ENCODE data around the gene GADL1.

Gene GADL1

DNA sequence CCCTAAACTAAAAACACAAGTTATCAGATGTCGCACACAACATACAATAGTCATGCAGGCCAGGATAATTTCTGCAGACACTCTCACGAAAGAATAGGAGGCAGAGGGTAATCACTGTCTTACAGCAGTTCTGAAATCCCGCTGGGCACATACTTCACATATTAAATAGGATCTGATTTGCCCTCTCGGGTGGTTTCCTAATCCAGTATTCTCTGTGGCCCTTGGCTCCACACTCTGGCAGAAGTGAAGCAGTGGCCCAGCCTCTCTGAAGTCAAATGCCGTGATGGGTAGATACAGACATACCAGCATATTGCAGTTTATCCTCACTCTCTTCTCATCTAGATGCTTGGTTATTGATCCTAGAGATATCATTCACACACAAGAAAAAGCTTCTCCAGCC is 19.0 kb downstream of the GADL1 start:
- no peak for DNase-seq

GRCh38 chr3:30873671-30874070 is 20.8 kb downstream of the GADL1 start:
- no peak for DNase-seq

- DNase-seq, result no peak
Observed at GRCh38 chr3:30872879-30873278, 21.6 kb downstream of the GADL1 start.

DNA sequence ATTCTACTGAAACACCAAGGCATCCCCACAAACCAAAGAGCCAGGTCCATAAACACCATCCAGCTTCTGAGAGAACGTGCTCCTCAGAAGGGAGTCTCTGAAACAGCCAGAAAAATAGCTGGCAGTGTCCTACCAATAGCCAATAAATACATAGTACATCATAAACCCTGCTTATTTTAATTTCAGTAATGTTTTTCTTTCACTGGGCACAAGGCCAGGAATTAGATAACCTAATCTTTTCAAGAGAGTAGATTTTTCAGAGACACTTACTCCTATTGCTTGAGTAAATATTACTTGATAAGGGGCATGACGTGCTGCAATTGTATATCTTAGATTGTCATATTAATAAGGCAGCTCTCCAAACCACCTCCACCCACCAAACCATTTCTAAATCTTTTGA is 22.7 kb downstream of the GADL1 start:
- DNase-seq, result no peak

- DNase-seq, result no peak
Observed at GRCh38 chr3:30864836-30865235, 29.6 kb downstream of the GADL1 start.

GRCh38 chr3:30864132-30864531 is 30.3 kb downstream of the GADL1 start:
- no peak for DNase-seq

DNA sequence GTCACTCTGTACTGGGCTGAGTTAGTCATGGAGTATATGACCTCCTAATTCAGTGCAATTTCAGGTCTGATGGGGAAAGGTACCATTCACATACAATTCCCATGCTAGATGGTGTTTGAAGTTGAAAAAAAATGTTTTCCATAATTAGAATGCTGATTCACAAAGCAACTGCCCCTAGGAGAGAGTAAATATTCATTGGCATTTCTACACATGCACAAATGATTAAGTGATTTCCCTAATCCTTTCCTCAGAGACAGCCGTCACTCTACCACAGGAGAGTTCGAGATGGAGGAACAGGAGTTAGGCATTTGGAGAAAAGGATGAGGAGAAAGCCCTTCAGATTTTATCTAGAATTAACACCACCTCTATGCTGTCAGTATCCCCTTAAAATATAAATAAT is 32.5 kb downstream of the GADL1 start:
- DNase-seq, result no peak

GRCh38 chr3:30858894-30859389 is 35.5 kb downstream of the GADL1 start:
- DNase-seq, result no peak

DNA sequence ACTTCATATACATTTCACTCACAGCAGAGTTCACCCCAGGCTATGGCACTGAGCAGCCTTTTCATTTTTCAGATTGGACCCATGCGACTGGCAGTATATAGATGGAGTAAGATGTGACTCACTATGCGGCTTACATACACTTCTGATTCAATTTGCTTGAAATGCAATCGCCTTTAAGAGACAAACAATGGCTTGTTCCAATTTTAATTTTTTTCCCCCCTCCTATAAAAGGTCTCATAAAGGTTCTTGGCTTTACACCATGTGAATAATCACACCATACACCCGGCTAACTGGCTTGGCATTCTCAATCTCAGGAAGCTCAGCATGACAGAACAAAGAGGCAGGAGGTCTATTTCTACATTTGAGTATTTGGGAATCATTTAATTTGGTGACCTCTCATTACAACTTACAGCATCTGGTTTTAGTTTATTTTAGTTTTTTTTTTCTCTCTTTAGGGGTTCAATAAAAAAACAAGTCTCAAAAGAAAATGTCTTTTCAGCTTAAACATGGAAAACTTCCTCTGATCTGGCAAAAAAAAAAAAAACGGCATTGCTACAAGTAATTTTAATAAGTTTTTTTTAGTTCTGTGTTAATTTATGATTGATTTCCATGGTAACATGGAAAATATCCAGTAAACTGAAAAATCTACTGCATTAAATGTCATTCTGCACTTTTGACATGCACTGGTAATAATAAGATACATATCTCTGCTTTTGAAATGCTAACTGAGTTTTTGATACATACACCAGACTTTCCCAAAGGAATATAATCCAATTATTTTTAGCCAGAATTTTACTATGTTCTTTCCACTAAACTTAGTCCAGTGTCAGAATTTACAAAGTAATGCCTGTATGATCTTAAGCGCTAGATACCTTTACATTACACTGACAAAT is 38.8 kb downstream of the GADL1 start:
- DNase-seq, result no peak

DNA sequence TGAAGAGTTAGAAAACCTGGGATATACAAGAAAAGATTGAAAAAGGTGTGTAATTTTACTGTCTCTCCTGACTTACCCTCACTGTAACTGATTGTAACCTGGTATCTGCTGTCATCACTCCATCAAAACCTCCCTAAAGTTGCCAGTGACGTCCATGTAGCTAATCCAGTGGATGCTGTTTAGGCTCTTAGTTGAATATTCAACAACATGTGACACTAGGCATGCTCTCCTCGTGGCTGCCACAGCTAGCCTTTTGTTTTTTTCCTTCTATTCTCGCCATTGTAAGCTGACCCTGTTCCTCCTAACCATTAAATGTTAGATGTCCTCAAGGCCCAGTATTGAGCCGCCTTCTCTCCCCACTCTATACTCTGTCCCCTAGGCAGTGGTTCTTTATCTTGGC is 41.6 kb downstream of the GADL1 start:
- DNase-seq, result no peak

- no peak for DNase-seq
Observed at GRCh38 chr3:30848087-30848779, 46.2 kb downstream of the GADL1 start.

DNA sequence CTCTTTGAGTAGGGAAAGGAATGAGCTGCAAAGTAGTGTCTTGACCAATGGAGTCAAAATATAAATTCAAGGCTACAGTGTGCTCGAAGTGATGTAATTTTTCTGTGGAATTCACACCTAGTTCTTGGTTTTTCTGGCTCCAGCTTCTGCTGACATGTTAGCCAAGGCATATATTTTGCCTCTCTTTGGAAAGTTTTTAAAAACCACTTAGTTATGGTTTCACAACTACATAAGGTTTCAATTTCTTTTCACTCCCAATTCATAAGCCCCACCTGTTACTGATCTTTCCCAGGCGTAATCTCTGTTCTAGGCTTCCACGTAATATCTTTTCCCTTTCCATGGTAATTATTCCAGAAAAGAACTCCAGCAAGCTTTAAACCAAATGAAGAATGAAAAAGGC is 46.9 kb downstream of the GADL1 start:
- no peak for DNase-seq

DNA sequence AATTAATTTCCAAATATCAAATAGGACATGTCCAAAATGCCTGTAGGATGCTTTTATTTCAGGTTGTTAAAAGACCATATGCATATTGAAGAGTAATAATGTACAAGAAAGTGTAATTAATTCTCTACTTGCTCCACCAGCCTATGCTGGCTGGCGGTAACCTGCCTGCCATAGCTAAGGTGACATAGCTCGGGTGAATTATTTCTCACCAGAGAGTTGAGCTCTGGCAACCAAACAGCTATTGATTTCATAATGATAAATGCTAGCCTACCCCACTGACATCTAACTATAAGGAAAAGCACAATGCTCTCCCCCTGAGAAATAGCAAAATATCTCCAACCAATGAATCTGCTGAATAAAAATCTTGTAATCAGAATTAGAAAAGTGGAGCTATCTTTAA is 48.9 kb downstream of the GADL1 start:
- no peak for DNase-seq

DNA sequence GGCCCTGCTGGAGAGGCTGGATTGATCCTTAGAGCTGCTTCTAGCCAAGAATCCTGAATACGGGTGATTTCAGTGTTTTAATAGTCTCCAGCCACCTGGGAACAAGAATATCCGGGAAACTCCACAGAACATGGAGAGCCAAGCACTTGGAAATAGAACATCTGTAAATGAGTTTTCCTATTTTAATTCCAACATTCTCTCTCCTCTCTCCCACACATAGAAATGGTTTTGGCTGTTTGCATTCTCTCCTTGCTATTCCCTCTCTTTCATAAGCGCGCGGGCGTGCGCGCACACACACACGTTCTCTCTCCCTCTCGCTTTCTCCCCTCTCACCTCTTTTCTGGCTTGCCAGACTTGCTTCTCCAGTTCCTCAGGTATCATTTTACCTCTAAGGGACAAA is 50.6 kb downstream of the GADL1 start:
- DNase-seq, result no peak

DNA sequence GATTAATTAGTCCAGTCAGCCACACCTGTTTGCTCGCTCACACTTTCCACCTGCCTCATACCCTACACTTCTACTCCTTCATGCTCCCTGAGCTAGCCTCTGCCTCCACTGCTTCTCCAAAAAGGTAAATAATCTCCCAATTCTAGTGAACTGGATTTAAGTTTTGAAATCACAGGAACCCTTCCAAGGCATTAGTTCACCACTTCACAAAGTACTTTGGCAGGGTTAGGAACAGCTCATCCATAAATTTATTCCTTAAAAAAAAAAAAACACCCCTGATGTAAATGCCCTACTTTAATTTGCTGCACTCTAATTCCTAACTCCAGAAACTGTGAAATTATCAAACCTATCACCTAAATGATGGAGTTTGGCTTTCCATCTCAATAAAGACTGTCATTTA is 58.3 kb downstream of the GADL1 start:
- no peak for DNase-seq

- DNase-seq, result no peak
Observed at GRCh38 chr3:30835667-30836066, 58.8 kb downstream of the GADL1 start.

DNA sequence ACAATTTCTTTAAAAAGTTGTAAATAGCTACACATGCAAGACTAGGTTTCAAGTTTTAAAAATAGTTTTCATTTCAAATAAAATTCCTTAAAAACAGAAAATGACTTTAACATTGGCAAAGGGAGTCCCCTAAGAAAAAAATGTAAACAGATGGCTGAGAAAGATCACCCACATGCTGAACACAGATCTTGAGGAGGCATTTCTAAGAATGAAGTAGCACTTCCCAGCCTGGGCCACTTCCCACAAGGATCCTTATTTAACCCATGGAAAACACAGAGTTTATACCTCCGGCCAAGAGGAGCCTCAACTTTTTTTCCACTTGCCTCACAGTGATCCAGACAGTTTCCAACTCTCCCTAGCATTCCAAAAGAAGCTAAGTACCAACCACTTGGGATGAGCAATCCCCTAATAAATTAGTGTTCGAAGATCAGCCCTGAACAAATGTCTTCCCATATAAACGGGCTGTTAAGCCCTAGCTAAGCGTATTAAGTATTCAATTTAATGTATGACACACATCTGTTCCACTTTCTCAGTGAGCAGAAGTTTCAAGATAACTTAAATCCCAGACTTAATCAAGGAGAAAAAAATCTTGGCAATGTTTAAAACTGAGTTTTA is 61.4 kb downstream of the GADL1 start:
- DNase-seq, result no peak

DNA sequence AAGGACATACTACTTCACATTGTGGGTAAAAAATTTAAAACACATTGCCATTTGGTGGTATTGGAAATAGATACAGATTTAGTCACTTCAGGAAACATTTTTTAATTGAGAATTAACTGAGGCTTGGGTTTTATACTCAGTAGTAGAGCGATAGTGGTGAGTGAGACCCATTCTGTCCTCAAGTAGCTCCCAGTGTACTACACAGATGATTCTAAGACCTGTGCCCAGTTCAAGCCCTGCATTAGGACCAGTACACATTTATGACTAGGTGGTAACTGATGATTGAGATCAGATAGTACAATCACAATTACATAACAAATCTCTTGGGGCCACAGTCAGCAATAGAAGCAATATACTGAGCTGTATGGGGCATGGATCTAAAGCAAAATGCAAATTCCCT is 67.4 kb downstream of the GADL1 start:
- no peak for DNase-seq

DNA sequence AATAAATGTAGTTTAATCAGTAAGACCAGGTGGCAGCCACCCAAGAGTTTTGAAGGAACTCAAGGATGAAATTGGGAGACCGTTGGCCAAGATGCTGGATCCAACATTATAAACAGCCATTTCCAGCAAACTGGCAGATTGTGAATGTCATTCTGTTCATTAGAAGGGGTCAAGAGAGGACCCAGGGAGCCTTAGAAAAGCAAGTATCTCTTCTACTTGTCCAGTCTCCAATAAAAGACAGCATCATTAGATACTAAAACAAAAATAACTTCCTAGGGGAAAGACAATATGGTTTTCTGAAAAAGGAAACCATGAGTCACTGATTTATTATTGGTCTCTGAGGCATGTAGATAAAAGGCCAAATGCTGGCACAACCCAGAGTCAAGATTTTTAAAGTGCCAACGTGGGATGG is 67.9 kb downstream of the GADL1 start:
- peak in 1 of 2 experiments; percentile 50 for DNase-seq

- DNase-seq, result no peak
Observed at GRCh38 chr3:30819067-30819798, 75.2 kb downstream of the GADL1 start.

GRCh38 chr3:30813734-30814133 is 80.7 kb downstream of the GADL1 start:
- DNase-seq, result no peak

GRCh38 chr3:30811151-30811795 is 83.2 kb downstream of the GADL1 start:
- DNase-seq, result no peak

- DNase-seq, result no peak
Observed at GRCh38 chr3:30810625-30811024, 83.8 kb downstream of the GADL1 start.

All from cerebellar nuclear complex (tissue), 1 donor.